ENCODE data around the gene FGD5. TPM values are rescaled to one million over a fixed set of nuclear protein-coding genes. Genes with fewer than 3 reads are reported as not detected.

Gene FGD5
- total RNA-seq, 1 experiment from 2014 or later: not detected

DNA sequence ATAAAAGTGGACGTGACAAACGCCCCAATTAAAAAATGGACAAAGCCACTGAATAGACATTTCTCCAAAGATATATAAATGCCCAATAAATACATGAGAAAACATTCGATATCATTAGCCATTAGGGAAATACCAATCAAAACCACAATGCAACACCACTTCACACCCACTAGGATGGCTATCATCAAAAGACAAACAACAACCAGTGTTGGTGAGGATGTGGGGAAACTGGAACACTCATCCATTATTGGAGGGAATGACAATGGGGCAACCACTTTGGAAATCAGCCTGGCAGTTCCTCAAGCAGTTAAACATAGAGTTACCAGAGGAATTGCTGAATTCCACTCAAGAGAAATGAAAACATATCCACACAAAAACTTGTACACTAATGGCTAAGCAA is 32.4 kb upstream of the FGD5 start:
- H3K4me3 ChIP-seq (ENCODE audit: low read depth, low read length, poor library complexity, severe bottlenecking): no peak overlapping the region
- no peaks in the 10 kb centered on the region for H3K36me3 ChIP-seq (ENCODE audit: insufficient read depth, low read length, poor library complexity, severe bottlenecking)
- intact Hi-C loops (cut with micrococcal nuclease; ENCODE audit: unreplicated experiment): no loop called here
- H3K4me1 ChIP-seq (ENCODE audit: insufficient read depth, low read length, poor library complexity, severe bottlenecking): no peaks in the 10 kb centered on the region
- ChIA-PET CTCF (no interaction called here), POLR2A (ENCODE audit: low non-redundant PET) (no interaction called here)
- H3K27me3 ChIP-seq (replicated peaks; ENCODE audit: insufficient read depth, low read depth, low read length, poor library complexity): peaks cover 4% of the 10 kb centered on the region
- no TSS peak for BruUV-seq (replicated peaks)
- DNase-seq (ENCODE audit: low spot score): no peak
- no peaks in the 10 kb centered on the region for H3K9me3 ChIP-seq (ENCODE audit: low read depth, low read length, poor library complexity, severe bottlenecking)
- no peak for TF ChIP-seq EZH2 (IDR thresholded peaks at IDR 0.05; ENCODE audit: borderline replicate concordance, low read depth, low read length, poor library complexity, severe bottlenecking)
- TF ChIP-seq, protein P1, sequence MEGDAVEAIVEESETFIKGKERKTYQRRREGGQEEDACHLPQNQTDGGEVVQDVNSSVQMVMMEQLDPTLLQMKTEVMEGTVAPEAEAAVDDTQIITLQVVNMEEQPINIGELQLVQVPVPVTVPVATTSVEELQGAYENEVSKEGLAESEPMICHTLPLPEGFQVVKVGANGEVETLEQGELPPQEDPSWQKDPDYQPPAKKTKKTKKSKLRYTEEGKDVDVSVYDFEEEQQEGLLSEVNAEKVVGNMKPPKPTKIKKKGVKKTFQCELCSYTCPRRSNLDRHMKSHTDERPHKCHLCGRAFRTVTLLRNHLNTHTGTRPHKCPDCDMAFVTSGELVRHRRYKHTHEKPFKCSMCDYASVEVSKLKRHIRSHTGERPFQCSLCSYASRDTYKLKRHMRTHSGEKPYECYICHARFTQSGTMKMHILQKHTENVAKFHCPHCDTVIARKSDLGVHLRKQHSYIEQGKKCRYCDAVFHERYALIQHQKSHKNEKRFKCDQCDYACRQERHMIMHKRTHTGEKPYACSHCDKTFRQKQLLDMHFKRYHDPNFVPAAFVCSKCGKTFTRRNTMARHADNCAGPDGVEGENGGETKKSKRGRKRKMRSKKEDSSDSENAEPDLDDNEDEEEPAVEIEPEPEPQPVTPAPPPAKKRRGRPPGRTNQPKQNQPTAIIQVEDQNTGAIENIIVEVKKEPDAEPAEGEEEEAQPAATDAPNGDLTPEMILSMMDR (conservative IDR thresholded peaks at IDR 0.05; ENCODE audit: low read depth, low read length): no peak
- H3K27ac ChIP-seq (ENCODE audit: low read depth, low read length, poor library complexity, severe bottlenecking): no peak overlapping the region

DNA sequence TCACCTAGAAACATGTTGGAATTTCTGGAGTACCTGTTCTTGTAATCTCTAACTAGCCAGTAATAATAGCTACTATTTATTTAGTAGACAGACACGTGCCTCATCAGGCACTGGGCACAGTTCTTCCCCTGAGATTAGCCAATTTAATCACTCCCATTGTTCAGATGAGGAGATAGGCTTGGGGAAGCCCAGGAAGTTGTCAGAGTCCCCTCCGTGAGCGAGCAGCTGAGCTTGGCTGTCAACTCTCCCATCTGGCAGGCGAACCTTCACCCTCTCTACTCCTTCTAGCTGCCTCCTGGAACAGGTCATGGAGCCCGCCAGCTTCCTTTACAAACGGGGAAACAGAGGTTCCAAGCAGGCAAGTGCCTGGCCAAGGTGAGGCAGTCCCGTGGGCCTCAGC is 31.1 kb upstream of the FGD5 start:
- no TSS peak for BruUV-seq (replicated peaks)
- ChIA-PET POLR2A (ENCODE audit: low non-redundant PET) (no interaction called here), CTCF (no interaction called here)
- TF ChIP-seq, protein P1 (conservative IDR thresholded peaks at IDR 0.05; ENCODE audit: low read depth, low read length): no peak
- TF ChIP-seq EZH2 (IDR thresholded peaks at IDR 0.05; ENCODE audit: borderline replicate concordance, low read depth, low read length, poor library complexity, severe bottlenecking): no peak
- H3K4me3 ChIP-seq (ENCODE audit: low read depth, low read length, poor library complexity, severe bottlenecking): no peak overlapping the region
- no peak overlapping the region for H3K27ac ChIP-seq (ENCODE audit: low read depth, low read length, poor library complexity, severe bottlenecking)
- H3K27me3 ChIP-seq (replicated peaks; ENCODE audit: insufficient read depth, low read depth, low read length, poor library complexity): peaks cover 4% of the 10 kb centered on the region
- DNase-seq (ENCODE audit: low spot score): no peak
- no peaks in the 10 kb centered on the region for H3K36me3 ChIP-seq (ENCODE audit: insufficient read depth, low read length, poor library complexity, severe bottlenecking)
- no peaks in the 10 kb centered on the region for H3K4me1 ChIP-seq (ENCODE audit: insufficient read depth, low read length, poor library complexity, severe bottlenecking)
- no peaks in the 10 kb centered on the region for H3K9me3 ChIP-seq (ENCODE audit: low read depth, low read length, poor library complexity, severe bottlenecking)
- intact Hi-C loops (cut with micrococcal nuclease; ENCODE audit: unreplicated experiment): no loop called here

DNA sequence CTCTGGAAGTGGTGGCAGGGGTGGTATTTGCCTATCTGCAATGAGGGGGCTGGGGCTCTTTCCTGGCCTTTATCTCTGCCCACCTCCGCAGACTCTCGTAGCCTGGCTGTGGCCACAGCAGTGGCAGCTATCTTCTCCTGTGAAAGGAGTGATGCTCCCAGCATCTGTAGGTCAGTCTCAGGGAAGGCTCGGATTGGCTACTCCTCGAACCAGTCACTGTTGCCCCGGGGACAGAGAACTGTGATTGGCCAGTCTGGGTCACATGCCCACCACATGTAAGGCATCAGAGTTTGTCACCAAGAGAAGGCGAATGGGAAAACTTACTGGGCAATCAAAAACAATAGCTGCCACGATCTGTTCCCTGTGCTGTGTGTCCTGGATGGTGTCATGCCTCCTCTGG is 30.1 kb upstream of the FGD5 start:
- no TSS peak for BruUV-seq (replicated peaks)
- ChIA-PET CTCF (no interaction called here), POLR2A (ENCODE audit: low non-redundant PET) (no interaction called here)
- Histone ChIP-seq H3K27me3 (replicated peaks; ENCODE audit: insufficient read depth, low read depth, low read length, poor library complexity) (peaks cover 4% of the 10 kb centered on the region), H3K4me1 (ENCODE audit: insufficient read depth, low read length, poor library complexity, severe bottlenecking) (no peaks in the 10 kb centered on the region), H3K9me3 (ENCODE audit: low read depth, low read length, poor library complexity, severe bottlenecking) (no peaks in the 10 kb centered on the region), H3K36me3 (ENCODE audit: insufficient read depth, low read length, poor library complexity, severe bottlenecking) (no peaks in the 10 kb centered on the region), H3K4me3 (ENCODE audit: low read depth, low read length, poor library complexity, severe bottlenecking) (no peak overlapping the region), H3K27ac (ENCODE audit: low read depth, low read length, poor library complexity, severe bottlenecking) (no peak overlapping the region)
- no peak for DNase-seq (ENCODE audit: low spot score)
- TF ChIP-seq, protein P1 (conservative IDR thresholded peaks at IDR 0.05; ENCODE audit: low read depth, low read length): no peak
- TF ChIP-seq EZH2 (IDR thresholded peaks at IDR 0.05; ENCODE audit: borderline replicate concordance, low read depth, low read length, poor library complexity, severe bottlenecking): no peak
- intact Hi-C loops (cut with micrococcal nuclease; ENCODE audit: unreplicated experiment): no loop called here

Data from A673 (cell line).